Lung (tissue), 12 donors: ENCODE data around the gene CCDC182. TPM values are rescaled to one million over a fixed set of nuclear protein-coding genes. Genes with fewer than 3 reads are reported as not detected.

ENCODE experiments used
- ATAC-seq: fragments of 200-7000 bp; cut with Tn5 transposase; one replicate; pipeline ENCODE4 v1.9.1; 2020; ENCODE audit warnings: moderate number of reproducible peaks; ENCODE audit not compliant: insufficient read depth, low FRiP score
- DNase-seq, 3 donors: peaks; one replicate each; pipeline ENCODE4 v3.0.0-alpha.2; 2013 to 2017
- H3K27ac ChIP-seq, 2 donors: one replicate each; pipeline ENCODE4 v1.5.1; 2013; ENCODE audit warnings: mild to moderate bottlenecking in 2 of 2, moderate library complexity in 2 of 2, control low read depth in 1 of 2, inconsistent platforms in 1 of 2, low read depth in 1 of 2, low read length in 1 of 2
- H3K27me3 ChIP-seq, 3 donors: one replicate each; pipeline ENCODE4 v1.5.1; 2013; ENCODE audit warnings: low read length in 2 of 3; ENCODE audit not compliant: control insufficient read depth in 3 of 3, insufficient read depth in 3 of 3
- H3K36me3 ChIP-seq, 4 donors: one replicate each; pipeline ENCODE4 v1.5.1; 2013; ENCODE audit warnings: low read length in 4 of 4, mild to moderate bottlenecking in 1 of 4, moderate library complexity in 1 of 4; ENCODE audit not compliant: control insufficient read depth in 4 of 4, insufficient read depth in 4 of 4
- H3K4me1 ChIP-seq, 5 donors: one replicate each; pipeline ENCODE4 v1.5.1; 2013; ENCODE audit warnings: low read length in 5 of 5, mild to moderate bottlenecking in 2 of 5, moderate library complexity in 1 of 5; ENCODE audit not compliant: control insufficient read depth in 5 of 5, insufficient read depth in 5 of 5
- H3K4me3 ChIP-seq: one replicate; pipeline ENCODE4 v1.5.1; 2013; ENCODE audit warnings: mild to moderate bottlenecking, control low read depth, moderate library complexity
- H3K9ac ChIP-seq, 2 donors: one replicate each; pipeline ENCODE4 v1.5.1; 2013; ENCODE audit warnings: low read length in 2 of 2, control low read depth in 1 of 2; ENCODE audit not compliant: insufficient read depth in 1 of 2
- H3K9me3 ChIP-seq, 4 donors: one replicate each; pipeline ENCODE4 v1.5.1; 2013; ENCODE audit warnings: low read length in 3 of 4, mild to moderate bottlenecking in 1 of 4, moderate library complexity in 1 of 4; ENCODE audit not compliant: control insufficient read depth in 4 of 4, insufficient read depth in 3 of 4
- WGBS, 2 donors: extraction: QIAGEN DNeasy Blood & Tissue Kit; methylation state at CpG; one replicate each; pipeline ENCODE4 v1.1.7; 2013; 5-methylcytosine and 5-hydroxymethylcytosine counted together
- polyA plus RNA-seq, 2 donors: library from polyadenylated mRNA; stranded (reverse); fragments of 200-250 nt; gene quantifications; one replicate each; pipeline ENCODE4 v1.2.1, GENCODE V29; 2013
- total RNA-seq, 2 donors: library from RNA; depleted of rRNA in 1 of 2; stranded (reverse); fragments of >200 nt in 1 of 2; gene quantifications; one replicate each; pipeline ENCODE4 v1.2.1, GENCODE V29; 2014 to 2021
- TF ChIP-seq, protein P1 (sequence below): IDR thresholded peaks from 2 replicates; pipeline ENCODE4 v1.5.1; 2012; ENCODE audit warnings: mild to moderate bottlenecking; ENCODE audit errors: control extremely low read depth, extremely low read depth
- donor health status: control.
- donor health status: control.
- donor health status: Bipolar disorder and iron deficiency.
- donor health status: healthy.
- donor health status: DM: yes; HTN: yes; CAD: no.

The CCDC182 gene
- total and polyA plus RNA-seq, 4 donors: not detected

DNA sequence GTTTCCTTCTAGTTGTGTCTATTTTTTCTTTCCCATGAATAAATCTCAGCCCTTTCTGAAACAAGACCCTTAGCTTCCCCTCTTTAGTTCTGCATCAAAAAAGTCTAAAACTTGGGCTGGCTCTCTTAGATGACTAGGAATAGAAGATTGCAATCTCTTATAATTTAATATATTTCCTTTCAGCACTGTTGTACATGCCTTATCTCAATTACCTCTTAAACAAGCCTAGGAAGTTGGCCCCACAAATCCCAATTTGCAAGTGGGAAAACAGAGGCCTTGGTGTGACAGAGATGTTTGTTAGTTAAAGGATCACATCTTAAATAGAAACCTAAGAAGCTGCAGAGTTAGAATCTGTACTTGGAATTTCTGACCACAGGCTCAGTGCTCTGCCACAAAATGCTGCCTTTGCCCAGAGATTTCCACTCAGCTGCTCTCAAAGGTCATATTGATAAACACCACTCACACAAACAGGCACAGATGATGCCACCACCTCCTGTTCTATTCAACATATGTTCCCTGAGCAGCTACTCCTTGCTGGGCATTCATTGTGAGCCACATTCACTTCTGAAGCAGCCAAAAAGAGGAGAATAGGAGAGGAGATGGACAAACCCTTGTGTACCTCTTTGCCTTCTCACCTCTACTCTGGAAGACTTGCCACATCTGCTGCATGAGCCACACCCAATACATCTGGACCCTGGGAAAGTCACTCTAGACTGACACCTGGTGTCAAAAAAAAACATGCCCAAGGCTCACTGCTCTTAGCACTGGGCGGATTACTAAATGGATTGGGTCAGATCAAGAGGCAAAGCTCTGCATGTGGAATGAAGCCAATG is 5.5 kb downstream of the CCDC182 start:
- Histone ChIP-seq H3K4me3 (no peak overlapping the region), H3K4me1 (no peaks in the 10 kb centered on the region), H3K27me3 (no peaks in the 10 kb centered on the region), H3K9ac (no peak overlapping the region), H3K27ac (no peak overlapping the region), H3K36me3 (no peaks in the 10 kb centered on the region), H3K9me3 (peaks cover 0 to 3% (median 0%) of the 10 kb centered on the region in 4 donors)
- ATAC-seq (no peak), DNase-seq (peak in 1 of 3 donors; percentile 28)
- WGBS, 2 donors: 35 to 91% methylated on average over 1 of the region's 1 CpG
- TF ChIP-seq, protein P1, sequence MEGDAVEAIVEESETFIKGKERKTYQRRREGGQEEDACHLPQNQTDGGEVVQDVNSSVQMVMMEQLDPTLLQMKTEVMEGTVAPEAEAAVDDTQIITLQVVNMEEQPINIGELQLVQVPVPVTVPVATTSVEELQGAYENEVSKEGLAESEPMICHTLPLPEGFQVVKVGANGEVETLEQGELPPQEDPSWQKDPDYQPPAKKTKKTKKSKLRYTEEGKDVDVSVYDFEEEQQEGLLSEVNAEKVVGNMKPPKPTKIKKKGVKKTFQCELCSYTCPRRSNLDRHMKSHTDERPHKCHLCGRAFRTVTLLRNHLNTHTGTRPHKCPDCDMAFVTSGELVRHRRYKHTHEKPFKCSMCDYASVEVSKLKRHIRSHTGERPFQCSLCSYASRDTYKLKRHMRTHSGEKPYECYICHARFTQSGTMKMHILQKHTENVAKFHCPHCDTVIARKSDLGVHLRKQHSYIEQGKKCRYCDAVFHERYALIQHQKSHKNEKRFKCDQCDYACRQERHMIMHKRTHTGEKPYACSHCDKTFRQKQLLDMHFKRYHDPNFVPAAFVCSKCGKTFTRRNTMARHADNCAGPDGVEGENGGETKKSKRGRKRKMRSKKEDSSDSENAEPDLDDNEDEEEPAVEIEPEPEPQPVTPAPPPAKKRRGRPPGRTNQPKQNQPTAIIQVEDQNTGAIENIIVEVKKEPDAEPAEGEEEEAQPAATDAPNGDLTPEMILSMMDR: no peak

DNA sequence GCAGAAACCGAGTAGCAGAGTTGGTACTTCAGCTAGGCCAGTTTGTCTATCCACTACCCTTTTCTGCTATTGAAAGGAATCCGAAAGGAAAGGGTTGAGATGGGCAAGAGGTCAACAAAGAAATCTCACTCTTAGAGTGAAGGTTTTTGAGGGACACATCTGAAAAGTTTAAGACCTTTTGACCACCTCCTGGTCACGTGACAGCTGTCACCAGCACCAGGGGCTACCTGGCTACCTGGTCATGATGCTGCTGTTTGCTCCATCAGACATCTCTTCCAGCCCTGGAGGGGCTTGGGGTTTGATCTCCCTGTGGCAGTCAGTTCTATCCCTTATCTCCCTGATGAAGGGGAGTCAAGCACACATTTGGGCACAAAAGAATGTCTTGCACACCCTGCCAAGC is 7.6 kb downstream of the CCDC182 start:
- TF ChIP-seq, protein P1: no peak
- whole genome bisulfite sequencing, 2 donors: 77 to 87% methylated on average over 3 of the region's 3 CpGs
- Histone ChIP-seq H3K4me3 (no peak overlapping the region), H3K9me3 (peaks cover 0 to 3% (median 0%) of the 10 kb centered on the region in 4 donors), H3K27me3 (no peaks in the 10 kb centered on the region), H3K4me1 (no peaks in the 10 kb centered on the region), H3K36me3 (no peaks in the 10 kb centered on the region), H3K27ac (no peak overlapping the region), H3K9ac (no peak overlapping the region)
- ATAC-seq (no peak), DNase-seq (no peak)

DNA sequence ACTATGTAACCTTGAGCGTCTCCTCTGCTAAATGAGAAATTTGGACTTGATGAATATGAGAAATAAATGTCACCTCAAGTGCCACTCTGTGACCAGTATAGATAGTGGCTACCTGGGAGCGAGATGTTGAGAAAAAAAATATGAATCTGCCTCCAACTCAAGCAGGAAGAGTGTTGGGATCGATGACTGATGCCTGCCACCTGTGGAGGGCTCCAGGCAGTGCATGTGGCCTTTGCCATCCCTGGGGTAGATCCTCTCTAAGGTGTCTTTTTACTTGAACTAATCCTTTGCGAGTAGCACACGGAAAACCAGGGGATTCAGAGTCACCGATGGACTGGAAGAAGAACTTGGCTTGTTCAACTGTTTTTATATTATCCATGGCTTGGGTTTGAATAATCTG is 9.4 kb downstream of the CCDC182 start:
- ATAC-seq: no peak
- peaks cover 0 to 8% (median 6%) of the 10 kb centered on the region in 5 donors for H3K4me1 ChIP-seq
- no peak for DNase-seq
- WGBS, 2 donors: 80 to 87% methylated on average over 6 of the region's 6 CpGs
- TF ChIP-seq, protein P1: no peak
- H3K9ac ChIP-seq: no peak overlapping the region
- no peak overlapping the region for H3K27ac ChIP-seq
- H3K27me3 ChIP-seq: no peaks in the 10 kb centered on the region
- no peaks in the 10 kb centered on the region for H3K36me3 ChIP-seq
- no peaks in the 10 kb centered on the region for H3K9me3 ChIP-seq
- no peak overlapping the region for H3K4me3 ChIP-seq
